Measurements from ENCODE around the gene BEST1. TPM values are rescaled to one million over a fixed set of nuclear protein-coding genes. Genes with fewer than 3 reads are reported as not detected.
A peak's percentile ranks its signal among the peaks of the same experiment; 100 is the strongest.

BEST1 gene
- total RNA-seq, 1 experiment from 2014 or later: 0.81 TPM

DNA sequence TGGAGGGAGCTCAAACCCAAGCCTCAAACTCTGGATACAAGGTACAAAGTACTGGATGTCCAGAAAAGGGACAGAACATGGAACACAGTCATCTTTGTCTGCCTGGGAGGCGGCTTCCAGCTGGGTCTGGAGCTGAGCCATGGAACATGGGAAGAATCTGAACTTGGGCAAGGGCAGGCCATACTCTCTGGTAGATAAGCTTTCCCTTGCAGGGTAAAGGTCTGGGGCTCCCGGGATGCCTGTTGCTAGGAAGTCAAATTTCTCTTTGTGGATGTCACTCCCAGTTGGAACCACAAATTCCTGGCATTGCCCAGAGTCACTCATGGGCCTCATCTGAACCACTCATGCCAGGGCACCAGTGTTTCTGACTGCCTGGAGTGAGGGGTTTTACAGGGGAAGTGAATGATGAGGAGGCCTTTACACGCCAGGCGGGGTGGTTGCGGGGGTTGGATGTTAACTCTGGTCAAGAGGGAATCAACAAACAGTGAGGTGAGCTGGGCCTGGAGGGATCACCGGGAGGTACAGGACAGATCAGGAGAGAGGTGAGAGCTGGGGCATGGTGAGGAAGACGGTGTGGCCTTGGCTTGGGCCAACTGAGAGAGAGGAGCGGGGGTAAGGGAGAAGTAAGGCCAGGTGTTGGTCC is 11.5 kb downstream of the BEST1 start:
- ChIA-PET CTCF (interaction anchor here (0.5 to 1.7 kb wide), 3 partner anchors 63 to 86 kb away, joined by 4 to 8 read pairs (median 5); no protein-coding TSS in a partner anchor), POLR2A (ENCODE audit: unreplicated experiment) (interaction anchor here (0.5 to 0.9 kb wide), 5 partner anchors 11 to 91 kb away, joined by 3 to 10 read pairs (median 3); no protein-coding TSS in a partner anchor)
- Histone ChIP-seq H3K27me3 (ENCODE audit: insufficient read depth, low read depth) (no peaks in the 10 kb centered on the region), H3K4me2 (peak overlapping the region; percentile 14), H3K9me2 (ENCODE audit: insufficient read depth) (no peaks in the 10 kb centered on the region), H3K4me3 (no peak overlapping the region), H3K4me1 (replicated peaks; ENCODE audit: insufficient read depth) (peaks cover 59% of the 10 kb centered on the region), H4K20me1 (ENCODE audit: insufficient read depth) (peaks cover 31% of the 10 kb centered on the region), H3K27ac (peak overlapping the region; percentile 99), H3F3A (ENCODE audit: insufficient read depth, low read depth) (peaks cover 74% of the 10 kb centered on the region), H3K79me2 (ENCODE audit: low read depth) (peaks cover 34% of the 10 kb centered on the region), H3K36me3 (ENCODE audit: low read depth) (peaks cover 28% of the 10 kb centered on the region), H3K9me3 (ENCODE audit: insufficient read depth, low read depth) (no peaks in the 10 kb centered on the region), H2AFZ (no peak overlapping the region)
- no TSS peak for BruUV-seq (replicated peaks)
- TF ChIP-seq EZH2 (IDR thresholded peaks at IDR 0.05; ENCODE audit: low read depth): no peak
- TF ChIP-seq CTCF (conservative IDR thresholded peaks at IDR 0.05): no peak
- intact Hi-C loops (cut with micrococcal nuclease; ENCODE audit: unreplicated experiment): loop anchor here (2.0 to 5.0 kb wide), 2 partner anchors 64 to 93 kb away; no protein-coding TSS in a partner anchor
- DNase-seq: peak; percentile 68 to 76

DNA sequence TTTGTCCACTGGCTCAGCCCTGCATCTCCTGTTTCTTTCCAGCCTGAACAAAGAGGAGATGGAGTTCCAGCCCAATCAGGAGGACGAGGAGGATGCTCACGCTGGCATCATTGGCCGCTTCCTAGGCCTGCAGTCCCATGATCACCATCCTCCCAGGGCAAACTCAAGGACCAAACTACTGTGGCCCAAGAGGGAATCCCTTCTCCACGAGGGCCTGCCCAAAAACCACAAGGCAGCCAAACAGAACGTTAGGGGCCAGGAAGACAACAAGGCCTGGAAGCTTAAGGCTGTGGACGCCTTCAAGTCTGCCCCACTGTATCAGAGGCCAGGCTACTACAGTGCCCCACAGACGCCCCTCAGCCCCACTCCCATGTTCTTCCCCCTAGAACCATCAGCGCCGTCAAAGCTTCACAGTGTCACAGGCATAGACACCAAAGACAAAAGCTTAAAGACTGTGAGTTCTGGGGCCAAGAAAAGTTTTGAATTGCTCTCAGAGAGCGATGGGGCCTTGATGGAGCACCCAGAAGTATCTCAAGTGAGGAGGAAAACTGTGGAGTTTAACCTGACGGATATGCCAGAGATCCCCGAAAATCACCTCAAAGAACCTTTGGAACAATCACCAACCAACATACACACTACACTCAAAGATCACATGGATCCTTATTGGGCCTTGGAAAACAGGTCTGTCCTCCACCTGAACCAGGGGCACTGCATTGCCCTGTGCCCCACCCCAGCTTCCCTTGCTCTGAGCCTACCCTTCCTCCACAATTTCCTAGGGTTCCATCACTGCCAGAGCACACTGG is 12.3 kb downstream of the BEST1 start:
- peaks cover 41% of the 10 kb centered on the region for H3K79me2 ChIP-seq (ENCODE audit: low read depth)
- peak overlapping the region; percentile 99 for H3K27ac ChIP-seq
- no peaks in the 10 kb centered on the region for H3K9me2 ChIP-seq (ENCODE audit: insufficient read depth)
- H3K36me3 ChIP-seq (ENCODE audit: low read depth): peaks cover 31% of the 10 kb centered on the region
- POLR2A ChIA-PET (ENCODE audit: unreplicated experiment): interaction anchor here (0.6 to 0.9 kb wide), 3 partner anchors 11 to 90 kb away, joined by 3 to 10 read pairs (median 3); no protein-coding TSS in a partner anchor
- no peak overlapping the region for H2AFZ ChIP-seq
- intact Hi-C loops (cut with micrococcal nuclease; ENCODE audit: unreplicated experiment): loop anchor here (2.0 to 5.0 kb wide), 2 partner anchors 65 to 92 kb away; no protein-coding TSS in a partner anchor
- no peak for TF ChIP-seq EZH2 (IDR thresholded peaks at IDR 0.05; ENCODE audit: low read depth)
- TF ChIP-seq CTCF (conservative IDR thresholded peaks at IDR 0.05): no peak
- H3K27me3 ChIP-seq (ENCODE audit: insufficient read depth, low read depth): no peaks in the 10 kb centered on the region
- H4K20me1 ChIP-seq (ENCODE audit: insufficient read depth): peaks cover 34% of the 10 kb centered on the region
- no peaks in the 10 kb centered on the region for H3K9me3 ChIP-seq (ENCODE audit: insufficient read depth, low read depth)
- H3K4me2 ChIP-seq: peak overlapping the region; percentile 99
- CTCF ChIA-PET: interaction anchor here (1.3 to 1.7 kb wide), 2 partner anchors 64 to 85 kb away, joined by 4 to 5 read pairs; no protein-coding TSS in a partner anchor
- peaks cover 81% of the 10 kb centered on the region for H3F3A ChIP-seq (ENCODE audit: insufficient read depth, low read depth)
- peaks cover 59% of the 10 kb centered on the region for H3K4me1 ChIP-seq (replicated peaks; ENCODE audit: insufficient read depth)
- peak in 1 of 2 experiments; percentile 35 for DNase-seq
- no peak overlapping the region for H3K4me3 ChIP-seq
- no TSS peak for BruUV-seq (replicated peaks)

GRCh38 chr11:61963016-61963281 is 12.8 kb downstream of the BEST1 start:
- Histone ChIP-seq H4K20me1 (ENCODE audit: insufficient read depth) (peaks cover 34% of the 10 kb centered on the region), H2AFZ (no peak overlapping the region), H3K9me3 (ENCODE audit: insufficient read depth, low read depth) (no peaks in the 10 kb centered on the region), H3K4me3 (no peak overlapping the region), H3K36me3 (ENCODE audit: low read depth) (peaks cover 31% of the 10 kb centered on the region), H3K27ac (peak overlapping the region; percentile 99), H3K4me1 (replicated peaks; ENCODE audit: insufficient read depth) (peaks cover 59% of the 10 kb centered on the region), H3K27me3 (ENCODE audit: insufficient read depth, low read depth) (no peaks in the 10 kb centered on the region), H3K9me2 (ENCODE audit: insufficient read depth) (no peaks in the 10 kb centered on the region), H3K4me2 (peak overlapping the region; percentile 99), H3F3A (ENCODE audit: insufficient read depth, low read depth) (peaks cover 84% of the 10 kb centered on the region), H3K79me2 (ENCODE audit: low read depth) (peaks cover 44% of the 10 kb centered on the region)
- POLR2A ChIA-PET (ENCODE audit: unreplicated experiment): no interaction called here
- intact Hi-C loops (cut with micrococcal nuclease; ENCODE audit: unreplicated experiment): loop anchor here (2.0 to 5.0 kb wide), 2 partner anchors 66 to 92 kb away; no protein-coding TSS in a partner anchor
- BruUV-seq (replicated peaks): no TSS peak
- TF ChIP-seq EZH2 (IDR thresholded peaks at IDR 0.05; ENCODE audit: low read depth): no peak
- TF ChIP-seq CTCF (conservative IDR thresholded peaks at IDR 0.05): no peak
- CTCF ChIA-PET: no interaction called here
- DNase-seq: peak in 1 of 2 experiments; percentile 65

Data from PC-9 (cell line).